Measurements from ENCODE around the gene C5orf47.

DNA sequence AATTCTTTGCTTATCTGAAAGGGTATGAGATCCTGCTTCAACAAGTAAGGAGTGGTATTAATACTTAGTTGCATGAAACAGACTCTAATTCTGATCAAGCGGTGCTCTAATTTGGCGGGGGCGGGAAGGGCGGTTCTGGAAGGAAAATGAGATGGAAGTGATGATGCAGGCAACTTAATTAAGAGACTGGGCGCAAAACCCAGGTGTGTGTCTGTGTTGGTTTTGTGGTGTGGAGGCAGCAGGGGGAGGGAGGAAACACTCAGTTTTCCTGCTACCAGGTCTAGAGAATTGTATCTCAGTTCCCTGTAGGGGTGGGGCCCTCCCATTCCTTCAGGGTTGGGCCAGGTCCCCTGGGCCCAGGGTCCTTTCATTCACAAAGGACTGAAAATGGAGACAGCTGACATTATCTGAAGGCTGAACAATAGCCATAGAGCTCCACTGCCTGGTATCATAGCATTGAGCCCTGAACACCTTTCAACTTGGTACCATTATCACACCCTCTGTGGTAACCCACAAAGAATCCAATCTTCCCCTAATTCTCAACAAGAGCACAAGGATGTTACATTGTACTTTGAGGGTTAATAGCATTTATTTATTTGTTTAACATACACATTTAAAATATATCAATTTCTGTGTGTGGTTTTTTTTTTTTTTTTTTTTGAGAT lies 17.2 kb upstream of the C5orf47 start:
- TF ChIP-seq, protein P1, sequence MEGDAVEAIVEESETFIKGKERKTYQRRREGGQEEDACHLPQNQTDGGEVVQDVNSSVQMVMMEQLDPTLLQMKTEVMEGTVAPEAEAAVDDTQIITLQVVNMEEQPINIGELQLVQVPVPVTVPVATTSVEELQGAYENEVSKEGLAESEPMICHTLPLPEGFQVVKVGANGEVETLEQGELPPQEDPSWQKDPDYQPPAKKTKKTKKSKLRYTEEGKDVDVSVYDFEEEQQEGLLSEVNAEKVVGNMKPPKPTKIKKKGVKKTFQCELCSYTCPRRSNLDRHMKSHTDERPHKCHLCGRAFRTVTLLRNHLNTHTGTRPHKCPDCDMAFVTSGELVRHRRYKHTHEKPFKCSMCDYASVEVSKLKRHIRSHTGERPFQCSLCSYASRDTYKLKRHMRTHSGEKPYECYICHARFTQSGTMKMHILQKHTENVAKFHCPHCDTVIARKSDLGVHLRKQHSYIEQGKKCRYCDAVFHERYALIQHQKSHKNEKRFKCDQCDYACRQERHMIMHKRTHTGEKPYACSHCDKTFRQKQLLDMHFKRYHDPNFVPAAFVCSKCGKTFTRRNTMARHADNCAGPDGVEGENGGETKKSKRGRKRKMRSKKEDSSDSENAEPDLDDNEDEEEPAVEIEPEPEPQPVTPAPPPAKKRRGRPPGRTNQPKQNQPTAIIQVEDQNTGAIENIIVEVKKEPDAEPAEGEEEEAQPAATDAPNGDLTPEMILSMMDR (IDR thresholded peaks at IDR 0.05), result no peak
- TF ChIP-seq POLR2AphosphoS5 (IDR thresholded peaks at IDR 0.05), result no peak

Measured in prostate gland (tissue), 2 donors.